H1 (cell line): ENCODE measurements around the gene CNIH3. TPM values are rescaled to one million over a fixed set of nuclear protein-coding genes. Genes with fewer than 3 reads are reported as not detected.

Experiments
- ASH2L ChIP-seq: fragments of 200-600, 300-600 bp; sonication (generic); IDR thresholded peaks from one replicate; pipeline ENCODE4 v1.7.1; 2017; ENCODE audit warnings: low read length
- ATF2 ChIP-seq: IDR thresholded peaks from 2 replicates; pipeline ENCODE4 v1.6.1; 2012; ENCODE audit warnings: low read length, inconsistent platforms
- CEBPB ChIP-seq: IDR thresholded peaks from 2 replicates; pipeline ENCODE4 v1.6.1; 2012; ENCODE audit warnings: low read depth, low read length
- CREB1 ChIP-seq: IDR thresholded peaks from 2 replicates; pipeline ENCODE4 v1.6.1; 2012; ENCODE audit warnings: inconsistent platforms
- E2F6 ChIP-seq: IDR thresholded peaks from 2 replicates; pipeline ENCODE4 v1.6.1; 2012; ENCODE audit warnings: inconsistent platforms
- GABPA ChIP-seq: IDR thresholded peaks from 2 replicates; pipeline ENCODE4 v1.6.1; 2011; ENCODE audit warnings: mild to moderate bottlenecking, low read length, moderate library complexity, borderline replicate concordance; ENCODE audit not compliant: insufficient read depth
- HDAC2 ChIP-seq, 2 experiments: fragments of 300-600 bp in 1 of 2; sonication (generic) in 1 of 2; IDR thresholded peaks; 2 replicates each; pipeline ENCODE4 v1.6.1; 2011 to 2012; ENCODE audit warnings: low read depth in 2 of 2, low read length in 2 of 2, mild to moderate bottlenecking in 2 of 2, moderate library complexity in 2 of 2, borderline replicate concordance in 1 of 2, inconsistent platforms in 1 of 2
- KDM4A ChIP-seq: IDR thresholded peaks from one replicate; pipeline ENCODE4 v1.7.1; 2012; ENCODE audit warnings: low read depth, mild to moderate bottlenecking, moderate library complexity, low read length, inconsistent platforms; ENCODE audit not compliant: severe bottlenecking
- PHF8 ChIP-seq: fragments of 200-600 bp; sonication (generic); conservative IDR thresholded peaks from 2 replicates; pipeline ENCODE4 v1.7.1; 2012; ENCODE audit warnings: low read depth, mild to moderate bottlenecking, inconsistent platforms, low read length, moderate library complexity
- POLR2AphosphoS5 ChIP-seq: IDR thresholded peaks from 2 replicates; pipeline ENCODE4 v1.6.1; 2011; ENCODE audit warnings: low read depth, low read length
- RAD21 ChIP-seq, 2 experiments: IDR thresholded peaks in 1 of 2; conservative IDR thresholded peaks in 1 of 2; 2 replicates each; pipeline ENCODE4 v1.6.1; 2011; ENCODE audit warnings: low read depth in 2 of 2, low read length in 2 of 2, improper control_type of control experiment in 1 of 2, inconsistent platforms in 1 of 2, mild to moderate bottlenecking in 1 of 2, moderate library complexity in 1 of 2
- SAP30 ChIP-seq: fragments of 300-600 bp; sonication (generic); IDR thresholded peaks from 2 replicates; pipeline ENCODE4 v1.7.1; 2012; ENCODE audit warnings: low read length, moderate library complexity, mild to moderate bottlenecking, inconsistent platforms; ENCODE audit not compliant: insufficient read depth, insufficient replicate concordance
- SIN3A ChIP-seq, 2 experiments: IDR thresholded peaks in 1 of 2; conservative IDR thresholded peaks in 1 of 2; 2 replicates each; pipeline ENCODE4 v1.6.1; 2011 to 2012; ENCODE audit warnings: low read length in 2 of 2, improper control_type of control experiment in 1 of 2, low read depth in 1 of 2, mild to moderate bottlenecking in 1 of 2
- SP1 ChIP-seq: IDR thresholded peaks from 2 replicates; pipeline ENCODE4 v1.6.1; 2011; ENCODE audit warnings: low read depth, low read length
- TAF1 ChIP-seq: IDR thresholded peaks from 2 replicates; pipeline ENCODE4 v1.6.1; 2011; ENCODE audit warnings: mild to moderate bottlenecking, low read depth, low read length
- TAF7 ChIP-seq: optimal IDR thresholded peaks from 2 replicates; pipeline ENCODE3; 2011; ENCODE audit warnings: low read depth, mild to moderate bottlenecking, inconsistent platforms, low read length, moderate library complexity, borderline replicate concordance
- TBP ChIP-seq: IDR thresholded peaks from 2 replicates; pipeline ENCODE4 v1.6.1; 2011; ENCODE audit warnings: low read depth, low read length, improper control_type of control experiment
- USF2 ChIP-seq: IDR thresholded peaks from 2 replicates; pipeline ENCODE4 v1.6.1; 2011; ENCODE audit warnings: low read length, improper control_type of control experiment
- polyA plus RNA-seq, 7 experiments: library from polyadenylated mRNA; depleted of rRNA in 3 of 7; stranded (reverse) in 5 of 7; unstranded in 2 of 7; fragments of >200 nt in 5 of 7; fragments of 200-250 nt in 2 of 7; gene quantifications; 1 replicate in 5 of 7; 2 replicates in 1 of 7; 4 replicates in 1 of 7; pipeline versions ENCODE4 v1.2.1 to v1.2.3, GENCODE V29; 2011 to 2013; ENCODE audit warnings: missing spikeins in 2 of 7, mixed read lengths in 2 of 7
- total RNA-seq: library from RNA; stranded (reverse); fragmentation: NEBNext Ultra II Directional; extraction: Animal tissue kit (Norgen Biotek cat#: 25700); gene quantifications from 2 replicates; pipeline ENCODE4 v1.2.1, GENCODE V29; 2021

CNIH3 gene
- total and polyA plus RNA-seq, 2 of the 8 experiments (the other 6 are each of a cell fraction or from before 2014, with no cell fraction given) = 3.7 to 5.6 TPM

- TF ChIP-seq HDAC2 (IDR thresholded peaks at IDR 0.05; ENCODE audit: borderline replicate concordance in 1 of 2, low read depth in 2 of 2, low read length in 2 of 2) = peak; percentile 3 to 67; a peak in 1 of 4 replicates
- TF ChIP-seq KDM4A = peak; percentile 70
- no peak for TF ChIP-seq SAP30
- TF ChIP-seq USF2 = peak; percentile 10; the same call in 1 of the 2 replicates
- peak; percentile 47; the same call in 1 of the 2 replicates for TF ChIP-seq SP1
- TF ChIP-seq TBP = peak; percentile 51; the same call in 1 of the 2 replicates
- 0 out of 2 replicates have a peak, but pooled peaks have one; percentile 19 for TF ChIP-seq POLR2AphosphoS5
- no peak for TF ChIP-seq CEBPB
- peak; percentile 72 for TF ChIP-seq TAF1
- peak; percentile 7; the same call in 1 of the 2 replicates for TF ChIP-seq CREB1
- TF ChIP-seq ASH2L = peak; percentile 84
- peak; percentile 62 for TF ChIP-seq TAF7
- TF ChIP-seq RAD21 (IDR thresholded peaks at IDR 0.05 in 1 of 2, conservative IDR thresholded peaks at IDR 0.05 in 1 of 2; ENCODE audit: low read depth in 2 of 2, low read length in 2 of 2) = peak; percentile 6 to 24; a peak in 2 of 4 replicates
- no peak for TF ChIP-seq ATF2
- peak; percentile 100 for TF ChIP-seq E2F6
- TF ChIP-seq SIN3A (conservative IDR thresholded peaks at IDR 0.05 in 1 of 2, IDR thresholded peaks at IDR 0.05 in 1 of 2; ENCODE audit: low read depth in 1 of 2, low read length in 2 of 2) = peak; percentile 39 to 76; a peak in 1 of 4 replicates
- TF ChIP-seq GABPA = peak; percentile 27; the same call in 1 of the 2 replicates
- TF ChIP-seq PHF8 = peak; percentile 18; the same call in 1 of the 2 replicates
Observed at GRCh38 chr1:224615861-224616755, at the start of gene CNIH3 (continued).
